ENCODE results near the gene ACAA1. TPM values are rescaled to one million over a fixed set of nuclear protein-coding genes. Genes with fewer than 3 reads are reported as not detected.
A peak's percentile ranks its signal among the peaks of the same experiment; 100 is the strongest.

The ACAA1 gene
- total and polyA plus RNA-seq, 2 of the 13 experiments (the other 11 are each of a cell fraction or from before 2014, with no cell fraction given) = 60.8 to 188 TPM

GRCh38 chr3:38138349-38139190, 1.6 kb upstream of the ACAA1 start, which contains the start of gene MYD88 (continued):
- TF ChIP-seq ZNF761 (CRISPR knock-in tag; conservative IDR thresholded peaks at IDR 0.05) = peak; percentile 38; the same call in 1 of the 2 replicates
- TF ChIP-seq TRIM24 (CRISPR knock-in tag; IDR thresholded peaks at IDR 0.05) = no peak
- TF ChIP-seq ATF7 (IDR thresholded peaks at IDR 0.05) = no peak
- no peak for TF ChIP-seq ATF7 (CRISPR knock-in tag; IDR thresholded peaks at IDR 0.05)
- 0 out of 2 replicates have a peak, but pooled peaks have one; percentile 1 for TF ChIP-seq ZNF331 (CRISPR knock-in tag; IDR thresholded peaks at IDR 0.05)
- TF ChIP-seq ZNF713 (CRISPR knock-in tag; IDR thresholded peaks at IDR 0.05) = no peak
- TF ChIP-seq ZNF891 (CRISPR knock-in tag; IDR thresholded peaks at IDR 0.05) = peak; percentile 69; the same call in 1 of the 2 replicates
- TF ChIP-seq ZBTB49 (CRISPR knock-in tag; IDR thresholded peaks at IDR 0.05; ENCODE audit: borderline replicate concordance) = no peak
- TF ChIP-seq MAZ (IDR thresholded peaks at IDR 0.05; ENCODE audit: borderline replicate concordance, low read depth, low read length) = no peak
- TF ChIP-seq MAZ (CRISPR knock-in tag; IDR thresholded peaks at IDR 0.05; ENCODE audit: low read depth) = peak; percentile 76; the same call in 1 of the 2 replicates
- TF ChIP-seq CSRNP2 (CRISPR knock-in tag; conservative IDR thresholded peaks at IDR 0.05; ENCODE audit: low read depth) = no peak
- peak; percentile 13; the same call in 1 of the 2 replicates for TF ChIP-seq GATA4 (IDR thresholded peaks at IDR 0.05; ENCODE audit: borderline replicate concordance, low read depth)
- TF ChIP-seq ZBTB7B (CRISPR knock-in tag; IDR thresholded peaks at IDR 0.05) = peak; percentile 77
- peak; percentile 10; the same call in 1 of the 2 replicates for TF ChIP-seq ZMAT3 (CRISPR knock-in tag; conservative IDR thresholded peaks at IDR 0.05)
- TF ChIP-seq MLLT10 (CRISPR knock-in tag; IDR thresholded peaks at IDR 0.05) = no peak
- peak; percentile 79 for TF ChIP-seq HIVEP1 (CRISPR knock-in tag; IDR thresholded peaks at IDR 0.05)
- TF ChIP-seq ZNF513 (CRISPR knock-in tag; conservative IDR thresholded peaks at IDR 0.05) = no peak
- TF ChIP-seq ZNF460 (CRISPR knock-in tag; IDR thresholded peaks at IDR 0.05; ENCODE audit: borderline replicate concordance) = no peak
- peak; percentile 57; the same call in 1 of the 2 replicates for TF ChIP-seq HDAC1 (CRISPR knock-in tag; IDR thresholded peaks at IDR 0.05)
- TF ChIP-seq ZNF446 (CRISPR knock-in tag; IDR thresholded peaks at IDR 0.05) = no peak
